ENCODE measurements around the gene DPAGT1. TPM values are rescaled to one million over a fixed set of nuclear protein-coding genes. Genes with fewer than 3 reads are reported as not detected.

The DPAGT1 gene
- total RNA-seq, 3 donors from 2014 or later (not counting 1 experiment from before 2014, with no cell fraction given), result 20.5 to 28.5 (median 24.4) TPM

DNA sequence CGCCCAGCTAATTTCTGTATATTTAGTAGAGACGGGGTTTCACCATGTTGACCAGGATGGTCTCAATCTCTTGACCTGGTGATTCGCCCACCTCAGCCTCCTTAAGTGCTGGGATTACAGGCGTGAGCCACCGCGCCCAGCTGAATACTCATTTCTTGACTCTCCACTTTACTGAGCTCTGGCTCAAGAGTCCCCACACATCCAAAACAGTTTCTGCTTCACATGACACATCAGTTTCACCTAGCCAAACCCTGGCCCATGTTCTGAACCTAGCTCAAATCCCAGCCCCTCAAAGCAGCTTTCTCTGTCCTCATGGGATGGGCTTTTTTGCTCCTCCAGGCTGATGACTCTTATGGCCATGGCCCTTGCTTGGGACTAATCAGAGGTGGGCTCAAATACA is 54.4 kb downstream of the DPAGT1 start:
- H3K36me3 ChIP-seq (ENCODE audit: control insufficient read depth, insufficient read depth, low read length), result peaks cover 68% of the 10 kb centered on the region
- DNase-seq (no peak), ATAC-seq (no peak)
- no peak overlapping the region for H3K27ac ChIP-seq (ENCODE audit: low read length)
- Mint-ChIP-seq H3K4me3 (no peak overlapping the region), H3K27ac (no peak overlapping the region), H3K4me1 (peaks cover 6 to 7% of the 10 kb centered on the region in 2 donors), H3K27me3 (ENCODE audit: low read depth in 2 of 2) (no peaks in the 10 kb centered on the region), H3K36me3 (peaks cover 22% of the 10 kb centered on the region), H3K9me3 (no peaks in the 10 kb centered on the region)
- no peak overlapping the region for H3K4me3 ChIP-seq (ENCODE audit: low read length)
- WGBS (ENCODE audit: insufficient coverage), result 78% methylated on average over 6 of the region's 6 CpGs
- H3K9me3 ChIP-seq (ENCODE audit: control insufficient read depth, insufficient read depth, low read length), result no peaks in the 10 kb centered on the region
- H3K4me1 ChIP-seq (ENCODE audit: control insufficient read depth, insufficient read depth, low read length), result no peaks in the 10 kb centered on the region
- TF ChIP-seq, protein P1, sequence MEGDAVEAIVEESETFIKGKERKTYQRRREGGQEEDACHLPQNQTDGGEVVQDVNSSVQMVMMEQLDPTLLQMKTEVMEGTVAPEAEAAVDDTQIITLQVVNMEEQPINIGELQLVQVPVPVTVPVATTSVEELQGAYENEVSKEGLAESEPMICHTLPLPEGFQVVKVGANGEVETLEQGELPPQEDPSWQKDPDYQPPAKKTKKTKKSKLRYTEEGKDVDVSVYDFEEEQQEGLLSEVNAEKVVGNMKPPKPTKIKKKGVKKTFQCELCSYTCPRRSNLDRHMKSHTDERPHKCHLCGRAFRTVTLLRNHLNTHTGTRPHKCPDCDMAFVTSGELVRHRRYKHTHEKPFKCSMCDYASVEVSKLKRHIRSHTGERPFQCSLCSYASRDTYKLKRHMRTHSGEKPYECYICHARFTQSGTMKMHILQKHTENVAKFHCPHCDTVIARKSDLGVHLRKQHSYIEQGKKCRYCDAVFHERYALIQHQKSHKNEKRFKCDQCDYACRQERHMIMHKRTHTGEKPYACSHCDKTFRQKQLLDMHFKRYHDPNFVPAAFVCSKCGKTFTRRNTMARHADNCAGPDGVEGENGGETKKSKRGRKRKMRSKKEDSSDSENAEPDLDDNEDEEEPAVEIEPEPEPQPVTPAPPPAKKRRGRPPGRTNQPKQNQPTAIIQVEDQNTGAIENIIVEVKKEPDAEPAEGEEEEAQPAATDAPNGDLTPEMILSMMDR (IDR thresholded peaks at IDR 0.05), result no peak
- no peaks in the 10 kb centered on the region for H3K27me3 ChIP-seq (ENCODE audit: control insufficient read depth, insufficient read depth, low read length)
- intact Hi-C loops (cut with micrococcal nuclease), result no loop called here

Other genes starting within 250 kb of the DPAGT1 start
- 1 to 10 TPM in 1 of 3 donors, under 1 TPM in 2; 0.56 to 1.3 (median 0.86) TPM for gene CXCR5, start 218.0 kb downstream of the DPAGT1 start, total RNA-seq
- 100 to 1,000 TPM; 221 to 255 (median 234) TPM for gene BCL9L, start 175.9 kb downstream of the DPAGT1 start, total RNA-seq
- under 1 TPM in 2 of 3 donors, not detected in 1; 0.40 to 0.41 TPM for gene UPK2, start 145.6 kb downstream of the DPAGT1 start, total RNA-seq
- gene FOXR1, start 130.1 kb downstream of the DPAGT1 start, total RNA-seq, result not detected
- gene CENATAC, start 103.7 kb downstream of the DPAGT1 start, total RNA-seq, result 100 to 1,000 TPM; 121 to 143 (median 122) TPM
- 1,000 to 10,000 TPM in 1 of 3 donors, 100 to 1,000 TPM in 2; 870 to 1,051 (median 887) TPM for gene RPS25, start 83.5 kb downstream of the DPAGT1 start, total RNA-seq
- gene TRAPPC4, start 83.1 kb downstream of the DPAGT1 start, total RNA-seq, result 10 to 100 TPM; 71.4 to 84.5 (median 77.5) TPM
- gene SLC37A4, start 71.0 kb downstream of the DPAGT1 start, total RNA-seq, result 1 to 10 TPM; 4.6 to 7.7 (median 6.5) TPM
- 100 to 1,000 TPM; 114 to 146 (median 123) TPM for gene HYOU1, start 44.6 kb downstream of the DPAGT1 start, total RNA-seq
- 100 to 1,000 TPM in 1 of 3 donors, 10 to 100 TPM in 2; 91.4 to 101 (median 91.7) TPM for gene VPS11, start 34.0 kb downstream of the DPAGT1 start, total RNA-seq
- 10 to 100 TPM in 1 of 3 donors, 1 to 10 TPM in 2; 6.1 to 10.1 (median 6.7) TPM for gene HMBS, start 17.0 kb downstream of the DPAGT1 start, total RNA-seq
- gene C2CD2L, start 5.5 kb upstream of the DPAGT1 start, total RNA-seq, result 10 to 100 TPM; 20.3 to 27.7 (median 25.6) TPM
- 10 to 100 TPM; 30.2 to 38.2 (median 31.5) TPM for gene HINFP, start 19.7 kb upstream of the DPAGT1 start, total RNA-seq
- under 1 TPM in 1 of 3 donors, not detected in 2; 0.09 TPM for gene ABCG4, start 47.2 kb upstream of the DPAGT1 start, total RNA-seq
- 10 to 100 TPM; 12.4 to 16.4 (median 13.8) TPM for gene NLRX1, start 66.9 kb upstream of the DPAGT1 start, total RNA-seq
- gene NHERF4, start 83.6 kb upstream of the DPAGT1 start, total RNA-seq, result under 1 TPM; 0.33 to 0.48 (median 0.40) TPM
- 10 to 100 TPM; 29.0 to 32.5 (median 30.1) TPM for gene CBL, start 104.5 kb upstream of the DPAGT1 start, total RNA-seq
- 1 to 10 TPM in 1 of 3 donors, under 1 TPM in 2; 0.11 to 2.0 (median 0.19) TPM for gene MCAM, start 215.3 kb upstream of the DPAGT1 start, total RNA-seq
- 10 to 100 TPM; 18.0 to 21.8 (median 18.1) TPM for gene RNF26, start 232.7 kb upstream of the DPAGT1 start, total RNA-seq
- not detected for gene C1QTNF5, start 239.0 kb upstream of the DPAGT1 start, total RNA-seq
- gene MFRP, start 244.9 kb upstream of the DPAGT1 start, total RNA-seq, result not detected

Data from natural killer cell (primary cell).